ENCODE measurements around the gene AKAP6. TPM values are rescaled to one million over a fixed set of nuclear protein-coding genes. Genes with fewer than 3 reads are reported as not detected.

The AKAP6 gene
- total RNA-seq, 1 donor from 2014 or later: 4.7 TPM

GRCh38 chr14:32375663-32376062, 46.6 kb downstream of the AKAP6 start:
- H3K4me3 Mint-ChIP-seq: no peak overlapping the region
- no peaks in the 10 kb centered on the region for H3K27me3 Mint-ChIP-seq
- peaks cover 16% of the 10 kb centered on the region for H3K4me1 Mint-ChIP-seq (ENCODE audit: unreplicated experiment)
- TF ChIP-seq, protein P1, sequence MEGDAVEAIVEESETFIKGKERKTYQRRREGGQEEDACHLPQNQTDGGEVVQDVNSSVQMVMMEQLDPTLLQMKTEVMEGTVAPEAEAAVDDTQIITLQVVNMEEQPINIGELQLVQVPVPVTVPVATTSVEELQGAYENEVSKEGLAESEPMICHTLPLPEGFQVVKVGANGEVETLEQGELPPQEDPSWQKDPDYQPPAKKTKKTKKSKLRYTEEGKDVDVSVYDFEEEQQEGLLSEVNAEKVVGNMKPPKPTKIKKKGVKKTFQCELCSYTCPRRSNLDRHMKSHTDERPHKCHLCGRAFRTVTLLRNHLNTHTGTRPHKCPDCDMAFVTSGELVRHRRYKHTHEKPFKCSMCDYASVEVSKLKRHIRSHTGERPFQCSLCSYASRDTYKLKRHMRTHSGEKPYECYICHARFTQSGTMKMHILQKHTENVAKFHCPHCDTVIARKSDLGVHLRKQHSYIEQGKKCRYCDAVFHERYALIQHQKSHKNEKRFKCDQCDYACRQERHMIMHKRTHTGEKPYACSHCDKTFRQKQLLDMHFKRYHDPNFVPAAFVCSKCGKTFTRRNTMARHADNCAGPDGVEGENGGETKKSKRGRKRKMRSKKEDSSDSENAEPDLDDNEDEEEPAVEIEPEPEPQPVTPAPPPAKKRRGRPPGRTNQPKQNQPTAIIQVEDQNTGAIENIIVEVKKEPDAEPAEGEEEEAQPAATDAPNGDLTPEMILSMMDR (conservative IDR thresholded peaks at IDR 0.05): no peak
- H3K27ac Mint-ChIP-seq: no peak overlapping the region
- H3K36me3 Mint-ChIP-seq: no peaks in the 10 kb centered on the region
- no peaks in the 10 kb centered on the region for H3K9me3 Mint-ChIP-seq
- no peak for DNase-seq (ENCODE audit: extremely low spot score, unreplicated experiment)

DNA sequence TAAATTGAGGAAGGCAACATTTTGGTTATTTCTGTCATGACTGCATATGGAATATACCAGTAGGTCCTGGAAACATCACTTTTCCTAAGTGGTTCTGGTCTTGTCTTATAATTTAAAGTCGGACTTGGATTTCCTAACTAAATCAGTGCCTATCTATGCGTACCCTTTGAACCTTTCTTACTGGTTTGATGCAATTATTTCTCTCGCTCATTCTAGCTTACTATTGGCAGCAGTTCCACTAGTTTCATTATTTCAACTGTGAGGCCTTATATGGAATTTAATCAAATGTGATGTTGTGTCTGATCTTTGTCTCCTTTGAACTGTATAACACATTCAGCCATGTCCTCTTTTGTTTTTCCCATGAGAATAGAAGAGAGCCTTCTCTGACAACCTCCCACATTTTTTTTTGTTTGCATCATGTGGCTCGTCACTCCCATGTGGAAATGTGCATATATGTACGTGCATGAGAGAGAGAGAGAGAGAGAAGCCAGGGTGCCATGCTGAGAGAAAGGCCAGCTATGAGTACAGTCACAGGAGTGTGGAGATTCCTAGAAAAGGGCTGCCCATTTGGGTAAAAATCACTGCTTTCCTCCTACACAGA, 48.0 kb downstream of the AKAP6 start:
- no peaks in the 10 kb centered on the region for H3K36me3 Mint-ChIP-seq
- H3K27ac Mint-ChIP-seq: no peak overlapping the region
- no peak for DNase-seq (ENCODE audit: extremely low spot score, unreplicated experiment)
- peaks cover 16% of the 10 kb centered on the region for H3K4me1 Mint-ChIP-seq (ENCODE audit: unreplicated experiment)
- H3K9me3 Mint-ChIP-seq: no peaks in the 10 kb centered on the region
- H3K4me3 Mint-ChIP-seq: no peak overlapping the region
- H3K27me3 Mint-ChIP-seq: no peaks in the 10 kb centered on the region
- TF ChIP-seq, protein P1 (conservative IDR thresholded peaks at IDR 0.05): no peak

DNA sequence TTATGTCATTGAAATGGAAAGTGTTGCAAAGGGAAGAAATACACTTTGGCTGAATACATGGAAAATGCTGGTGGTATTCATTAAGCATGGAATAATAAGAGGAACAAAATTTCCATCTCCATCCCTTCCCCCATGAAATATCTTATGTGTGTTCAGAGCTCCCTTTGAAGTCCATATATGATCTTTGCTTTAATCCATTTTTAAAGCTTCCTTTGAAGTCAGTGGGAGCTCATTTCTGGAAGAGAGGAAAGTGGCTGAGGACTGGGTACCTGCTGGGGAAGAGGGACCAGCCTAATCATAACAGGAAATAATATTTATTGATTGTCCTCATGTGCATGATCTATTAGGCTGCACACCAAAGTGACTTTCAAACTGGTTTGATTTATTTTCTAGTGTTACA, 49.2 kb downstream of the AKAP6 start:
- no peak overlapping the region for H3K27ac Mint-ChIP-seq
- no peak for DNase-seq (ENCODE audit: extremely low spot score, unreplicated experiment)
- TF ChIP-seq, protein P1 (conservative IDR thresholded peaks at IDR 0.05): no peak
- H3K9me3 Mint-ChIP-seq: no peaks in the 10 kb centered on the region
- H3K27me3 Mint-ChIP-seq: no peaks in the 10 kb centered on the region
- H3K36me3 Mint-ChIP-seq: no peaks in the 10 kb centered on the region
- H3K4me3 Mint-ChIP-seq: no peak overlapping the region
- H3K4me1 Mint-ChIP-seq (ENCODE audit: unreplicated experiment): peaks cover 8% of the 10 kb centered on the region

DNA sequence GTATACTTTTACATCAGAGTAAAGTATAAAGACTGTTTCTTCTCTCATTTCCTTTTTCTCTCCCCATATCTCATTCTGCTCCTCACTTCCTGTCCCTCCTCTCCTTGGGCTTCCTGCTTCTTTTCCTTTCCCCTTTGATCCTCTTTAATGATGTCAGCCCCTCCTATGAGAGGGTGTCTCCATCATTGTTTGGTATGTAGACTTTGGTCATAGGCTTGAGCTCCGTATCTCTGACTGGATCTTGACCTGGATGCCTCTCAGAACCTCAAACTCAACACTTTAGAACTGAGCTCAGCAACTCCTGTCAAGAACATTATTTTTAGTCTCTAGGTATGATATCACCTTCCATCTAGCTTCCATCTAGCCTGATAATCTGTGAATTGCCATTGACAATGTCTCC, 50.3 kb downstream of the AKAP6 start:
- Mint-ChIP-seq H3K9me3 (no peaks in the 10 kb centered on the region), H3K27me3 (no peaks in the 10 kb centered on the region), H3K4me1 (ENCODE audit: unreplicated experiment) (peaks cover 7% of the 10 kb centered on the region), H3K36me3 (no peaks in the 10 kb centered on the region), H3K27ac (no peak overlapping the region), H3K4me3 (no peak overlapping the region)
- no peak for DNase-seq (ENCODE audit: extremely low spot score, unreplicated experiment)
- TF ChIP-seq, protein P1 (conservative IDR thresholded peaks at IDR 0.05): no peak

GRCh38 chr14:32381869-32382268, 52.8 kb downstream of the AKAP6 start:
- TF ChIP-seq, protein P1 (conservative IDR thresholded peaks at IDR 0.05): no peak
- H3K4me1 Mint-ChIP-seq (ENCODE audit: unreplicated experiment): peaks cover 7% of the 10 kb centered on the region
- no peaks in the 10 kb centered on the region for H3K9me3 Mint-ChIP-seq
- no peaks in the 10 kb centered on the region for H3K36me3 Mint-ChIP-seq
- DNase-seq (ENCODE audit: extremely low spot score, unreplicated experiment): no peak
- peak overlapping the region; percentile 16 for H3K27ac Mint-ChIP-seq
- no peaks in the 10 kb centered on the region for H3K27me3 Mint-ChIP-seq
- no peak overlapping the region for H3K4me3 Mint-ChIP-seq

DNA sequence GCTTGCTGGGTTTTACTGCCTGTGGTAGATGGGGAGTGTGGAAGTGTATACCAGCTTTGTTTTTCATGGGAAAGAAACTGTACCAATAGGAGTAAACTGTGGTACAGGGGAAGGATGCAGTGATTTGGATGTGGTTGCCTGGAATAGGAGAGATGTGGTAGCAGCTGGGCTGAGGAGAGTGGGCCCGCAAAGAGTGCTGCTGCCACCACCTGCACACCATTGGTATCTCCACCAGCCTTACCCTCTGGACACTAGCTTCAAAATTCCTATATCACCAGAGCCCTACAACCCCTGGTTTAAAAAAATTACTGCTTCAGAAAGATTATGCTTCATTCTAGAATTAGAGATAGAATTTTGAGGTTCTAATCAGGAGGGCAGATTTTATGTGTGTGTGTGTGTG, 53.6 kb downstream of the AKAP6 start:
- Mint-ChIP-seq H3K27ac (no peak overlapping the region), H3K9me3 (no peaks in the 10 kb centered on the region), H3K27me3 (no peaks in the 10 kb centered on the region), H3K4me3 (no peak overlapping the region), H3K4me1 (ENCODE audit: unreplicated experiment) (peaks cover 7% of the 10 kb centered on the region), H3K36me3 (no peaks in the 10 kb centered on the region)
- no peak for DNase-seq (ENCODE audit: extremely low spot score, unreplicated experiment)
- TF ChIP-seq, protein P1 (conservative IDR thresholded peaks at IDR 0.05): peak; percentile 55
